Measurements from ENCODE around the gene PDIA6.

The PDIA6 gene

DNA sequence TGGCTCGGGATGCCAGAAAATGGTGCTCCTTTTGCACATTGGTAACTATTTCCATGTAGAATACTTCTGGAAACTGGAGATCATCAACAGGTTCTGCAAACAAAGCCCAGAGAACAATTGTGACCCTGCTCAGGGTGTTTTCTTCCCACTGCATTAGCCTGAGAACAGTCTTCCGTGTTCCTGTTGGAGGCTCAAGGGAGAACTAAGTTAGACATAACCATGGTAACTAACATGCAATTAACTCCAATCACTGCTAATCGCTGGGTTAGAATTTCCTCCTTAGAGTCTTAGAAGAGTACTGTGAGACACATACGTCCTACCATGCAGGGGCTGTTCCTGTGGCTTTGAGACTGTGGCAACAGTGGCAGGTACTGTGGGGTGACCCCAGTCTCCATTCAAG lies 36.0 kb upstream of the PDIA6 start:
- CTCF ChIA-PET = interaction anchor here (0.8 to 3.3 kb wide), 6 partner anchors 13 to 51 kb away, joined by 3 to 19 read pairs (median 3); no protein-coding TSS in a partner anchor
- POLR2A ChIA-PET = no interaction called here
- H3K4me3 ChIP-seq (ENCODE audit: low read depth, low read length) = no peak overlapping the region
- TF ChIP-seq, protein P1, sequence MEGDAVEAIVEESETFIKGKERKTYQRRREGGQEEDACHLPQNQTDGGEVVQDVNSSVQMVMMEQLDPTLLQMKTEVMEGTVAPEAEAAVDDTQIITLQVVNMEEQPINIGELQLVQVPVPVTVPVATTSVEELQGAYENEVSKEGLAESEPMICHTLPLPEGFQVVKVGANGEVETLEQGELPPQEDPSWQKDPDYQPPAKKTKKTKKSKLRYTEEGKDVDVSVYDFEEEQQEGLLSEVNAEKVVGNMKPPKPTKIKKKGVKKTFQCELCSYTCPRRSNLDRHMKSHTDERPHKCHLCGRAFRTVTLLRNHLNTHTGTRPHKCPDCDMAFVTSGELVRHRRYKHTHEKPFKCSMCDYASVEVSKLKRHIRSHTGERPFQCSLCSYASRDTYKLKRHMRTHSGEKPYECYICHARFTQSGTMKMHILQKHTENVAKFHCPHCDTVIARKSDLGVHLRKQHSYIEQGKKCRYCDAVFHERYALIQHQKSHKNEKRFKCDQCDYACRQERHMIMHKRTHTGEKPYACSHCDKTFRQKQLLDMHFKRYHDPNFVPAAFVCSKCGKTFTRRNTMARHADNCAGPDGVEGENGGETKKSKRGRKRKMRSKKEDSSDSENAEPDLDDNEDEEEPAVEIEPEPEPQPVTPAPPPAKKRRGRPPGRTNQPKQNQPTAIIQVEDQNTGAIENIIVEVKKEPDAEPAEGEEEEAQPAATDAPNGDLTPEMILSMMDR (IDR thresholded peaks at IDR 0.05; ENCODE audit: insufficient read depth, low read length, missing control alignments) = no peak
- DNase-seq (ENCODE audit: low read depth, low spot score) = no peak

DNA sequence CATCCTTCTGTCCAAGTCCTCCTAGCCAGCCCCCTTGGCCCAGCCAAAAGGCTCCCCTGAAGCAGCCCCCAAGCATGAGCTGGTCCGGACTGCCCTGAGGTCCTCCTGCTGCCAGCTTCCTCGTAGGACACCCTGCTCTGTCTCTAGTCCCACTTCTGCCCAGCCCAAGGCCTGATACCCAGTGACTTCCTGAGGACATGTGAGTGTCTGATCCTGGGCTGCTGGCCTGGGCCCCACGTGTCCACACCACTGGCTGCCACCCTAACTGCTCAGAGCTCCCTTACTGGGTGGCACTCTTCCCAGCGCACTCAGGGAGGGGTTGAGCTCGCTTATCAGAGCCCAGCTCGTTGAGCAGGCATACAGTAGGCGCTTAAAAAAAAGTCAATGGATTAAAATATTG lies 34.4 kb upstream of the PDIA6 start:
- ChIA-PET CTCF (interaction anchor here (1.3 to 3.3 kb wide), 4 partner anchors 9 to 19 kb away, joined by 4 to 19 read pairs (median 8); no protein-coding TSS in a partner anchor), POLR2A (no interaction called here)
- no peak overlapping the region for H3K4me3 ChIP-seq (ENCODE audit: low read depth, low read length)
- no peak for DNase-seq (ENCODE audit: low read depth, low spot score)
- TF ChIP-seq, protein P1 (IDR thresholded peaks at IDR 0.05; ENCODE audit: insufficient read depth, low read length, missing control alignments) = no peak

DNA sequence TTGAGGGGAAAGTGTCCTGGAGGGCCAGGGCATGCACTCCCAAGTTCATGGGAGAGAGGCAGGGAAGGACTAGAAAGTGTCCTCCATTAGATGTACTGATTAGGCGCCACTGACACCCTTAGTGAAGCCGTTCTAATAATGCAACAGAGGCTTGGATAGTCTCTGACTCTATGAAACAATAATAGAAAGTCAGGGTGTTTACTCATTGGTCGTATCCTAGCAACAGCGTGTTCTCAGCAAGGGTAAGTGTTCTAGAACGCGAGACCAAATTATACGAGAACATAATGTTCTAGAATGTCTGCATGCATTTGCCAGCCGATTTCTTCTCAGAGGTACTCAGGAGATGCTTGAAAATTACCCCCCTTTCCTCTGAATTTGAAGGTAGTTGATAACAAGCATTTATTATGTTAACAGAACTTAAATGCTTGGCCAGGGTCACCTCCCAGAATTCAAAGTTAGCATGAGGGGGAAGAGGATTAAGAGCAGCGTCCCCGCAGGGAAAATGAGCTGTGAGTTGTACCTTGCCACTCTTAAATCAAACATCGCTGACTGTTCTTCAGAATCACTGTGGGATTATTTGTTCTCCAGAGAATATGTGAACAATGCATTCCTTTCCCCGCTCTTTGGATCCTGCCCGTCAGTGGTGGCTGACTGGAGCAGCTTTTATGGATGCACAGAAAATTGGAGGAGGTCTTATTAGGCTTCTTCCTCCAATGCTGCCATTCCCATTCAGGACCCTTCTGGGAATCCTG lies 33.7 kb upstream of the PDIA6 start:
- no peak overlapping the region for H3K4me3 ChIP-seq (ENCODE audit: low read depth, low read length)
- DNase-seq (ENCODE audit: low read depth, low spot score) = no peak
- TF ChIP-seq, protein P1 (IDR thresholded peaks at IDR 0.05; ENCODE audit: insufficient read depth, low read length, missing control alignments) = no peak
- CTCF ChIA-PET = interaction anchor here (1.3 to 3.3 kb wide), 4 partner anchors 8 to 20 kb away, joined by 4 to 19 read pairs (median 8); no protein-coding TSS in a partner anchor
- POLR2A ChIA-PET = no interaction called here

DNA sequence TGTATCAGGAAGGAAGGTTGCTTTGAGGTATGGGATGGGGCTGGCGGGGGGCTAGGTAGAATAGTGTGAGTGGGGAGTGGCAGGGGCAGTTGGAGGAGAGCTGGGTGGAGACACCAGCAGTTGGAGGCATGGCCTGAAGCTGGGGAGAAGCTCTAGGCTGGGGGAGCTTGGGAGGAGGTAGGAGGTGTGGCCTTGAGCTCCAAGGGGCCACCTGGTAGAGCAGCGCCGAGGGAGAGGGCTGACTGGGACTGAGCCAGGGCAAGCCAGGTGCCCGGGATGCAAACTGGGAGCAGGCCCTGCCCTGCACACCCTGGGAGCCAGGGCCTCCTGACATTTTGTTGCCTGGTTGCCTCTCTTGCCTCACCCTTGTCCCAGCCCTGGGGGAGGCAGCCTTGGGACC lies 33.1 kb upstream of the PDIA6 start:
- no peak for DNase-seq (ENCODE audit: low read depth, low spot score)
- TF ChIP-seq, protein P1 (IDR thresholded peaks at IDR 0.05; ENCODE audit: insufficient read depth, low read length, missing control alignments) = no peak
- no peak overlapping the region for H3K4me3 ChIP-seq (ENCODE audit: low read depth, low read length)
- ChIA-PET POLR2A (no interaction called here), CTCF (interaction anchor here (2.4 kb wide), 1 partner anchor 10 kb away, joined by 16 read pairs; no protein-coding TSS in a partner anchor)

DNA sequence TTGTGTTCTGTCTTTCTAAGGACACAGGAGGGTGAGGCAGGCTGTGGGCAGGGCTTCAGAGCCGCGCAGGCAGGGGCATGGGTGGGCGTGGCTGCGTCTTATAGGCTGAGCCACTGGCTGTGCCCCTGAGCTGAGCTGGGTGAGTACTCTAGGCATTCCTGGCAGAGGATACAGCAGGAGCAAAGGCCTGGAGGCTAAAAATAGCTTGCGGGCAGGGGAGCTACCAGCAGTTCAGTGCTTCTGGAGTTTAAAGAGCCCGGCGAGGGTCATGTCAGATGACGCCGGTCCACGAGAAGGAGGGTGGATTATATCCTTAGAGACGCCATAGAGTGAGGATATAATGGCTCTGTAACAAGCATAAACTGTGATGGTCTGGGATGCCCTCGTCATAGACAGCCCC lies 31.5 kb upstream of the PDIA6 start:
- POLR2A ChIA-PET = no interaction called here
- TF ChIP-seq, protein P1 (IDR thresholded peaks at IDR 0.05; ENCODE audit: insufficient read depth, low read length, missing control alignments) = no peak
- CTCF ChIA-PET = interaction anchor here (1.0 to 5.2 kb wide), 4 partner anchors 8 to 280 kb away, joined by 3 to 53 read pairs (median 13); no protein-coding TSS in a partner anchor
- no peak for DNase-seq (ENCODE audit: low read depth, low spot score)
- no peak overlapping the region for H3K4me3 ChIP-seq (ENCODE audit: low read depth, low read length)

DNA sequence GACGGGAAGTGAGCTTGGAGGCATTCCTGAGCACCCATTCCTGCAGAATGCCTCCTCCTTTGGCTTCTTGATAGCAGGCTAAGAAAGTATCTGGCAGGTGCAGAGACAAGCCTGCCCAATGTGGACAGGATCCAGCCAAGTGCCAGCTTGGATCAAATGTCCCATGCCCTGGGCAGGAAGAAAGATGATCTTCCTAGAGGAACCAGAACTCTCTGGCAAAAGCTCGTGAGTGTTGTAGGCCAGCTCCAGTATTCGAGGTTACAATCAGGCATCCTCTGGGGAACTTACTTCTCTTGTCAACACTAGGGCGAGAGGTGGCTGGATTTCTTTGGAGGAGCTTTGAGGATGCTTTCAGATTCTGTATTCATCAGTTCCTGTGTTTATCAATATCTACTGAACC lies 29.9 kb upstream of the PDIA6 start:
- H3K4me3 ChIP-seq (ENCODE audit: low read depth, low read length) = no peak overlapping the region
- CTCF ChIA-PET = interaction anchor here (0.9 to 5.2 kb wide), 4 partner anchors 10 to 290 kb away, joined by 3 to 53 read pairs (median 13); a partner anchor contains a TSS
- DNase-seq (ENCODE audit: low read depth, low spot score) = no peak
- TF ChIP-seq, protein P1 (IDR thresholded peaks at IDR 0.05; ENCODE audit: insufficient read depth, low read length, missing control alignments) = no peak
- POLR2A ChIA-PET = no interaction called here

Measured in AG04449 (cell line).